PC-3 (cell line): ENCODE results near the gene HNMT. TPM values are rescaled to one million over a fixed set of nuclear protein-coding genes. Genes with fewer than 3 reads are reported as not detected.

Experiments
- ATAC-seq: fragments of 200-7000 bp; cut with Tn5 transposase; 2 replicates; pipeline ENCODE4 v1.9.1; 2020; ENCODE audit warnings: mild to moderate bottlenecking, moderate library complexity
- BruUV-seq: library from RNA; stranded (reverse); fragments of 400-500 nt; replicated peaks from 2 replicates; lab custom pipeline; 2021; lab: Mats Ljungman, UMichigan
- CTCF ChIA-PET: fragments of 300-600 bp; sonication (Branson Sonifier 250); formaldehyde crosslinking; loops from one replicate; lab custom pipeline; 2022; ENCODE audit warnings: antibody characterized with exemption; lab: Charles Lee
- POLR2A ChIA-PET: fragments of 300-600 bp; sonication (Branson Sonifier 250); formaldehyde crosslinking; loops from one replicate; lab custom pipeline; 2022; ENCODE audit warnings: antibody characterized with exemption; ENCODE audit not compliant: unreplicated experiment; lab: Charles Lee
- DNase-seq: peaks from one replicate; pipeline ENCODE4 v3.0.0-alpha.2; 2015
- H2AFZ ChIP-seq: fragments of 300-600 bp; sonication (generic); 2 replicates; pipeline ENCODE4 v1.6.0; 2016; ENCODE audit warnings: antibody characterized with exemption, low read length
- H3F3A ChIP-seq: fragments of 300-600 bp; sonication (generic); one replicate; pipeline ENCODE4 v1.6.0; 2017; ENCODE audit warnings: antibody characterized with exemption, low read length, control low read depth, mild to moderate bottlenecking; ENCODE audit not compliant: unreplicated experiment
- H3K27ac ChIP-seq: fragments of 300-600 bp; sonication (generic); 2 replicates; pipeline ENCODE4 v1.5.1; 2016; ENCODE audit warnings: mild to moderate bottlenecking, low read length
- H3K27me3 ChIP-seq: fragments of 300-600 bp; sonication (generic); 2 replicates; pipeline ENCODE4 v1.6.1; 2016; ENCODE audit warnings: low read length, mixed read lengths
- H3K36me3 ChIP-seq: fragments of 300-600 bp; sonication (generic); 2 replicates; pipeline ENCODE4 v1.6.1; 2016; ENCODE audit warnings: low read depth, mixed run types, low read length, mixed read lengths
- H3K4me1 ChIP-seq: fragments of 300-600 bp; sonication (generic); 2 replicates; pipeline ENCODE4 v1.5.1; 2016; ENCODE audit warnings: low read length; ENCODE audit not compliant: insufficient read depth
- H3K4me2 ChIP-seq: fragments of 300-600 bp; sonication (generic); 2 replicates; pipeline ENCODE4 v1.6.0; 2016; ENCODE audit warnings: low read length
- H3K4me3 ChIP-seq: fragments of 300-600 bp; sonication (generic); 2 replicates; pipeline ENCODE4 v1.5.1; 2016; ENCODE audit warnings: mild to moderate bottlenecking, low read length, mixed read lengths
- H3K79me2 ChIP-seq: fragments of 300-600 bp; sonication (generic); 2 replicates; pipeline ENCODE4 v1.6.1; 2017; ENCODE audit warnings: low read length, mixed read lengths
- H3K9ac ChIP-seq: fragments of 300-600 bp; sonication (generic); 2 replicates; pipeline ENCODE4 v1.6.0; 2016; ENCODE audit warnings: mild to moderate bottlenecking, low read length
- H3K9me2 ChIP-seq: fragments of 300-600 bp; sonication (generic); replicated peaks from 2 replicates; pipeline ENCODE4 v1.6.1; 2016; ENCODE audit warnings: mixed run types, low read length, mixed read lengths
- H3K9me3 ChIP-seq: fragments of 300-600 bp; sonication (generic); 2 replicates; pipeline ENCODE4 v1.6.1; 2016; ENCODE audit warnings: low read length, mixed read lengths
- H4K20me1 ChIP-seq: fragments of 300-600 bp; sonication (generic); 2 replicates; pipeline ENCODE4 v1.6.1; 2016; ENCODE audit warnings: low read length, mixed read lengths
- CTCF ChIP-seq: fragments of 300-600 bp; sonication (generic); conservative IDR thresholded peaks from 2 replicates; pipeline ENCODE4 v1.5.1; 2017; ENCODE audit warnings: antibody characterized with exemption, low read depth, mild to moderate bottlenecking, low read length
- EZH2 ChIP-seq: fragments of 300-600 bp; sonication (generic); IDR thresholded peaks from one replicate; pipeline ENCODE4 v1.6.1; 2017; ENCODE audit warnings: antibody characterized with exemption, mild to moderate bottlenecking, low read length; ENCODE audit not compliant: unreplicated experiment
- EZH2phosphoT487 ChIP-seq: fragments of 300-600 bp; sonication (generic); IDR thresholded peaks from 2 replicates; pipeline ENCODE4 v1.6.1; 2018; ENCODE audit warnings: mild to moderate bottlenecking, antibody characterized with exemption, low read length, borderline replicate concordance
- intact Hi-C: fragments of 100-400 bp; cut with micrococcal nuclease; formaldehyde crosslinking; loops from 2 replicates; pipeline ENCODE4 v1.9.0; 2023
- total RNA-seq: library from RNA; depleted of rRNA; stranded (reverse); fragments of >200 nt; gene quantifications from 2 replicates; pipeline ENCODE4 v1.2.3, GENCODE V29; 2014

HNMT gene
- total RNA-seq, 1 experiment from 2014 or later = 7.1 TPM

GRCh38 chr2:137928547-137929518, 35.4 kb upstream of the HNMT start:
- H3K4me2 ChIP-seq = peak overlapping the region; percentile 16; the same call in 1 of the 2 replicates
- no peak overlapping the region for H2AFZ ChIP-seq

GRCh38 chr2:137929519-137929916, 34.8 kb upstream of the HNMT start:
- Histone ChIP-seq H2AFZ (no peak overlapping the region), H3K79me2 (no peaks in the 10 kb centered on the region), H4K20me1 (no peaks in the 10 kb centered on the region), H3K36me3 (no peaks in the 10 kb centered on the region), H3K27ac (no peak overlapping the region), H3K4me2 (no peak overlapping the region), H3K9me2 (no peaks in the 10 kb centered on the region), H3K9me3 (no peaks in the 10 kb centered on the region), H3K4me3 (no peak overlapping the region), H3F3A (no peaks in the 10 kb centered on the region), H3K27me3 (no peaks in the 10 kb centered on the region), H3K9ac (no peak overlapping the region), H3K4me1 (peaks cover 5% of the 10 kb centered on the region)
- intact Hi-C loops = no loop called here
- no peak for DNase-seq
- ATAC-seq = no peak
- ChIA-PET CTCF (no interaction called here), POLR2A (no interaction called here)
- BruUV-seq = no TSS peak
- TF ChIP-seq EZH2 (no peak), CTCF (no peak)

More at GRCh38 chr2:137928547-137929518, 35.4 kb upstream of the HNMT start:
- Histone ChIP-seq H3K27me3 (no peaks in the 10 kb centered on the region), H3K4me1 (peaks cover 5% of the 10 kb centered on the region), H3K27ac (no peak overlapping the region), H3K9ac (no peak overlapping the region), H3K79me2 (no peaks in the 10 kb centered on the region), H3K9me3 (no peaks in the 10 kb centered on the region), H3F3A (no peaks in the 10 kb centered on the region), H3K36me3 (no peaks in the 10 kb centered on the region), H4K20me1 (no peaks in the 10 kb centered on the region), H3K4me3 (no peak overlapping the region), H3K9me2 (no peaks in the 10 kb centered on the region)
- intact Hi-C loops = no loop called here
- peak; percentile 33 for ATAC-seq
- TF ChIP-seq EZH2phosphoT487 (no peak), CTCF (no peak), EZH2 (no peak)
- DNase-seq = peak; percentile 72
- POLR2A ChIA-PET = no interaction called here
- CTCF ChIA-PET = no interaction called here
- no TSS peak for BruUV-seq

GRCh38 chr2:137930146-137930545, 34.1 kb upstream of the HNMT start:
- H3K4me3 ChIP-seq = no peak overlapping the region
- H3K9me3 ChIP-seq = no peaks in the 10 kb centered on the region
- H3K9ac ChIP-seq = no peak overlapping the region
- ATAC-seq = no peak
- intact Hi-C loops = no loop called here
- no peaks in the 10 kb centered on the region for H3K79me2 ChIP-seq
- no peaks in the 10 kb centered on the region for H3F3A ChIP-seq
- H2AFZ ChIP-seq = no peak overlapping the region
- no peaks in the 10 kb centered on the region for H4K20me1 ChIP-seq
- H3K27ac ChIP-seq = no peak overlapping the region
- BruUV-seq = no TSS peak
- H3K36me3 ChIP-seq = no peaks in the 10 kb centered on the region
- ChIA-PET POLR2A (no interaction called here), CTCF (no interaction called here)
- H3K4me1 ChIP-seq = peaks cover 5% of the 10 kb centered on the region
- TF ChIP-seq CTCF (no peak), EZH2 (no peak), EZH2phosphoT487 (no peak)
- no peak overlapping the region for H3K4me2 ChIP-seq
- DNase-seq = no peak
- no peaks in the 10 kb centered on the region for H3K27me3 ChIP-seq
- no peaks in the 10 kb centered on the region for H3K9me2 ChIP-seq
